HepG2 (cell line): ENCODE measurements around the gene TMEM231. TPM values are rescaled to one million over a fixed set of nuclear protein-coding genes. Genes with fewer than 3 reads are reported as not detected.
A peak's percentile ranks its signal among the peaks of the same experiment; 100 is the strongest.

Source experiments
- BRD4 ChIP-seq: sonication (generic); formaldehyde crosslinking; IDR thresholded peaks from 2 replicates; pipeline ENCODE4 v1.4.0; 2020; ENCODE audit warnings: missing genetic modification reagents
- CHD4 ChIP-seq: fragments of 200-600 bp; sonication (generic); IDR thresholded peaks from 2 replicates; pipeline ENCODE4 v1.7.0; 2017; ENCODE audit warnings: mild to moderate bottlenecking, low read length, borderline replicate concordance
- CREB1 ChIP-seq, 2 experiments: fragments of 450-650 bp in 1 of 2; IDR thresholded peaks; 2 replicates each; pipeline ENCODE4 v1.6.1; 2016 to 2017; ENCODE audit warnings: control low read depth in 1 of 2, mild to moderate bottlenecking in 1 of 2, missing compliant biosample characterization in 1 of 2, missing genetic modification characterization in 1 of 2
- GFI1 ChIP-seq: sonication (generic); formaldehyde crosslinking; IDR thresholded peaks from 2 replicates; pipeline ENCODE4 v1.5.0; 2020; ENCODE audit warnings: missing genetic modification reagents, mild to moderate bottlenecking, borderline replicate concordance
- GTF3A ChIP-seq: sonication (generic); formaldehyde crosslinking; conservative IDR thresholded peaks from 2 replicates; pipeline ENCODE4 v1.4.0; 2020; ENCODE audit warnings: mild to moderate bottlenecking, missing genetic modification reagents
- IRX3 ChIP-seq: sonication (generic); formaldehyde crosslinking; IDR thresholded peaks from 2 replicates; pipeline ENCODE4 v1.8.1; 2023; ENCODE audit warnings: mild to moderate bottlenecking, low read depth, missing genetic modification reagents, borderline replicate concordance
- KDM1A ChIP-seq: IDR thresholded peaks from 2 replicates; pipeline ENCODE4 v1.6.1; 2016; ENCODE audit warnings: missing compliant biosample characterization
- KLF9 ChIP-seq: IDR thresholded peaks from 2 replicates; pipeline ENCODE4 v1.6.1; 2016; ENCODE audit warnings: low read depth
- MXD1 ChIP-seq: sonication (generic); formaldehyde crosslinking; IDR thresholded peaks from 2 replicates; pipeline ENCODE4 v1.4.0; 2020; ENCODE audit warnings: mild to moderate bottlenecking, missing genetic modification reagents
- RFXAP ChIP-seq: sonication (generic); formaldehyde crosslinking; IDR thresholded peaks from 2 replicates; pipeline ENCODE4 v1.4.0; 2020; ENCODE audit warnings: missing genetic modification reagents, borderline replicate concordance
- ZNF136 ChIP-seq: sonication (generic); formaldehyde crosslinking; IDR thresholded peaks from 2 replicates; pipeline ENCODE4 v1.8.1; 2022; ENCODE audit warnings: low read depth, mild to moderate bottlenecking, moderate library complexity, missing genetic modification reagents
- ZNF292 ChIP-seq: sonication (generic); formaldehyde crosslinking; IDR thresholded peaks from 2 replicates; pipeline ENCODE4 v1.8.1; 2022; ENCODE audit warnings: mild to moderate bottlenecking, low read depth, missing genetic modification reagents, borderline replicate concordance
- ZNF335 ChIP-seq: sonication (generic); formaldehyde crosslinking; IDR thresholded peaks from 2 replicates; pipeline ENCODE4 v1.4.0; 2020; ENCODE audit warnings: missing genetic modification reagents
- ZNF383 ChIP-seq: sonication (generic); formaldehyde crosslinking; IDR thresholded peaks from 2 replicates; pipeline ENCODE4 v1.4.0; 2020; ENCODE audit warnings: missing genetic modification reagents, mild to moderate bottlenecking, borderline replicate concordance
- ZNF451 ChIP-seq: sonication (generic); formaldehyde crosslinking; IDR thresholded peaks from 2 replicates; pipeline ENCODE4 v1.5.0; 2020; ENCODE audit warnings: mild to moderate bottlenecking, missing genetic modification reagents
- ZNF564 ChIP-seq: sonication (generic); formaldehyde crosslinking; IDR thresholded peaks from 2 replicates; pipeline ENCODE4 v1.8.1; 2023; ENCODE audit warnings: mild to moderate bottlenecking, missing genetic modification reagents
- ZNF777 ChIP-seq: sonication (generic); formaldehyde crosslinking; IDR thresholded peaks from 2 replicates; pipeline ENCODE4 v1.4.0; 2020; ENCODE audit warnings: missing genetic modification reagents
- polyA plus RNA-seq, 8 experiments: library from polyadenylated mRNA; depleted of rRNA in 3 of 8; stranded (reverse) in 7 of 8; unstranded in 1 of 8; fragments of >200 nt; fragmentation: Illumina TruSeq in 4 of 8; extraction: Trizol in 4 of 8; gene quantifications; 2 replicates each; pipeline versions ENCODE4 v1.2.1 to v1.2.3, GENCODE V29; 2011 to 2016; ENCODE audit warnings: low read depth in 4 of 8, missing spikeins in 1 of 8, mixed read lengths in 1 of 8; ENCODE audit not compliant: insufficient read depth in 1 of 8
- total RNA-seq, 5 experiments: library from RNA; depleted of rRNA; stranded (reverse); fragments of >200 nt; fragmentation: Illumina TruSeq; extraction: Trizol; gene quantifications; 2 replicates each; pipeline ENCODE4 v1.2.3, GENCODE V29; 2016; ENCODE audit warnings: low read depth in 1 of 5
- TF ChIP-seq, protein P1 (sequence below): sonication (generic); formaldehyde crosslinking; IDR thresholded peaks from 2 replicates; pipeline ENCODE4 v1.8.1; 2022; ENCODE audit warnings: low read depth, mild to moderate bottlenecking, missing genetic modification reagents
- TF ChIP-seq, protein P2 (sequence below), 2 experiments: sonication (generic) in 1 of 2; formaldehyde crosslinking in 1 of 2; IDR thresholded peaks; 2 replicates each; pipeline versions ENCODE4 v1.4.0 to v1.6.1; 2018 to 2020; ENCODE audit warnings: missing genetic modification reagents in 2 of 2, borderline replicate concordance in 1 of 2, low read depth in 1 of 2, mild to moderate bottlenecking in 1 of 2, missing biosample characterization in 1 of 2
- TF ChIP-seq, protein P3 (sequence below): sonication (generic); formaldehyde crosslinking; IDR thresholded peaks from 2 replicates; pipeline ENCODE4 v1.4.0; 2020; ENCODE audit warnings: missing genetic modification reagents, mild to moderate bottlenecking, borderline replicate concordance

The TMEM231 gene
- total and polyA plus RNA-seq, 2 of the 13 experiments (the other 11 are each of a cell fraction or from before 2014, with no cell fraction given), result 3.5 to 7.4 TPM

GRCh38 chr16:75555707-75556430 lies at the start of gene TMEM231 (continued):
- TF ChIP-seq, protein P1, sequence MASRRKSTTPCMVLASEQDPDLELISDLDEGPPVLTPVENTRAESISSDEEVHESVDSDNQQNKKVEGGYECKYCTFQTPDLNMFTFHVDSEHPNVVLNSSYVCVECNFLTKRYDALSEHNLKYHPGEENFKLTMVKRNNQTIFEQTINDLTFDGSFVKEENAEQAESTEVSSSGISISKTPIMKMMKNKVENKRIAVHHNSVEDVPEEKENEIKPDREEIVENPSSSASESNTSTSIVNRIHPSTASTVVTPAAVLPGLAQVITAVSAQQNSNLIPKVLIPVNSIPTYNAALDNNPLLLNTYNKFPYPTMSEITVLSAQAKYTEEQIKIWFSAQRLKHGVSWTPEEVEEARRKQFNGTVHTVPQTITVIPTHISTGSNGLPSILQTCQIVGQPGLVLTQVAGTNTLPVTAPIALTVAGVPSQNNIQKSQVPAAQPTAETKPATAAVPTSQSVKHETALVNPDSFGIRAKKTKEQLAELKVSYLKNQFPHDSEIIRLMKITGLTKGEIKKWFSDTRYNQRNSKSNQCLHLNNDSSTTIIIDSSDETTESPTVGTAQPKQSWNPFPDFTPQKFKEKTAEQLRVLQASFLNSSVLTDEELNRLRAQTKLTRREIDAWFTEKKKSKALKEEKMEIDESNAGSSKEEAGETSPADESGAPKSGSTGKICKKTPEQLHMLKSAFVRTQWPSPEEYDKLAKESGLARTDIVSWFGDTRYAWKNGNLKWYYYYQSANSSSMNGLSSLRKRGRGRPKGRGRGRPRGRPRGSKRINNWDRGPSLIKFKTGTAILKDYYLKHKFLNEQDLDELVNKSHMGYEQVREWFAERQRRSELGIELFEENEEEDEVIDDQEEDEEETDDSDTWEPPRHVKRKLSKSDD (CRISPR knock-in tag), result peak; percentile 83
- peak; percentile 82; the same call in 1 of the 2 replicates for TF ChIP-seq ZNF564 (CRISPR knock-in tag)
- TF ChIP-seq BRD4, result no peak
- TF ChIP-seq ZNF777, result peak; percentile 79
- TF ChIP-seq GFI1 (CRISPR knock-in tag), result peak; percentile 70; the same call in 1 of the 2 replicates
- no peak for TF ChIP-seq CHD4
- no peak for TF ChIP-seq IRX3 (CRISPR knock-in tag)
- TF ChIP-seq, protein P2, sequence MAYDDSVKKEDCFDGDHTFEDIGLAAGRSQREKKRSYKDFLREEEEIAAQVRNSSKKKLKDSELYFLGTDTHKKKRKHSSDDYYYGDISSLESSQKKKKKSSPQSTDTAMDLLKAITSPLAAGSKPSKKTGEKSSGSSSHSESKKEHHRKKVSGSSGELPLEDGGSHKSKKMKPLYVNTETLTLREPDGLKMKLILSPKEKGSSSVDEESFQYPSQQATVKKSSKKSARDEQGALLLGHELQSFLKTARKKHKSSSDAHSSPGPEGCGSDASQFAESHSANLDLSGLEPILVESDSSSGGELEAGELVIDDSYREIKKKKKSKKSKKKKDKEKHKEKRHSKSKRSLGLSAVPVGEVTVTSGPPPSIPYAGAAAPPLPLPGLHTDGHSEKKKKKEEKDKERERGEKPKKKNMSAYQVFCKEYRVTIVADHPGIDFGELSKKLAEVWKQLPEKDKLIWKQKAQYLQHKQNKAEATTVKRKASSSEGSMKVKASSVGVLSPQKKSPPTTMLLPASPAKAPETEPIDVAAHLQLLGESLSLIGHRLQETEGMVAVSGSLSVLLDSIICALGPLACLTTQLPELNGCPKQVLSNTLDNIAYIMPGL (CRISPR knock-in tag; IDR thresholded peaks at IDR 0.05; ENCODE audit: borderline replicate concordance in 1 of 2, low read depth in 1 of 2), result peak; percentile 56 to 61; a peak in 2 of 4 replicates
- TF ChIP-seq CREB1 (IDR thresholded peaks at IDR 0.05), result no peak
- no peak for TF ChIP-seq CREB1 (CRISPR knock-in tag; IDR thresholded peaks at IDR 0.05)
- 0 out of 2 replicates have a peak, but pooled peaks have one; percentile 62 for TF ChIP-seq GTF3A (CRISPR knock-in tag)
- no peak; the same call in 1 of the 2 replicates for TF ChIP-seq ZNF136 (CRISPR knock-in tag)
- TF ChIP-seq ZNF451 (CRISPR knock-in tag), result peak; percentile 76
- no peak for TF ChIP-seq KDM1A
- peak; percentile 98 for TF ChIP-seq RFXAP (CRISPR knock-in tag)
- TF ChIP-seq MXD1 (CRISPR knock-in tag), result peak; percentile 97
- TF ChIP-seq ZNF383, result no peak
- TF ChIP-seq KLF9, result no peak
- TF ChIP-seq ZNF292 (CRISPR knock-in tag), result no peak
- TF ChIP-seq, protein P3, sequence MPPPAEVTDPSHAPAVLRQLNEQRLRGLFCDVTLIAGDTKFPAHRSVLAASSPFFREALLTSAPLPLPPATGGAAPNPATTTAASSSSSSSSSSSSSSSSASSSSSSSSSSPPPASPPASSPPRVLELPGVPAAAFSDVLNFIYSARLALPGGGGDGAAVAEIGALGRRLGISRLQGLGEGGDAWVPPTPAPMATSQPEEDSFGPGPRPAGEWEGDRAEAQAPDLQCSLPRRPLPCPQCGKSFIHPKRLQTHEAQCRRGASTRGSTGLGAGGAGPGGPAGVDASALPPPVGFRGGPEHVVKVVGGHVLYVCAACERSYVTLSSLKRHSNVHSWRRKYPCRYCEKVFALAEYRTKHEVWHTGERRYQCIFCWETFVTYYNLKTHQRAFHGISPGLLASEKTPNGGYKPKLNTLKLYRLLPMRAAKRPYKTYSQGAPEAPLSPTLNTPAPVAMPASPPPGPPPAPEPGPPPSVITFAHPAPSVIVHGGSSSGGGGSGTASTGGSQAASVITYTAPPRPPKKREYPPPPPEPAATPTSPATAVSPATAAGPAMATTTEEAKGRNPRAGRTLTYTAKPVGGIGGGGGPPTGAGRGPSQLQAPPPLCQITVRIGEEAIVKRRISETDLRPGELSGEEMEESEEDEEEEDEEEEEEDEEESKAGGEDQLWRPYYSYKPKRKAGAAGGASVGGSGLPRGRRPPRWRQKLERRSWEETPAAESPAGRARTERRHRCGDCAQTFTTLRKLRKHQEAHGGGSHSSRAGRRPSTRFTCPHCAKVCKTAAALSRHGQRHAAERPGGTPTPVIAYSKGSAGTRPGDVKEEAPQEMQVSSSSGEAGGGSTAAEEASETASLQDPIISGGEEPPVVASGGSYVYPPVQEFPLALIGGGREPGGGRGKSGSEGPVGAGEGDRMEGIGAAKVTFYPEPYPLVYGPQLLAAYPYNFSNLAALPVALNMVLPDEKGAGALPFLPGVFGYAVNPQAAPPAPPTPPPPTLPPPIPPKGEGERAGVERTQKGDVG (CRISPR knock-in tag), result peak; percentile 80
- TF ChIP-seq ZNF335, result no peak
